ENCODE measurements around the gene PIMREG. TPM values are rescaled to one million over a fixed set of nuclear protein-coding genes. Genes with fewer than 3 reads are reported as not detected.

Gene PIMREG
- total RNA-seq, 1 donor from 2014 or later: 0.19 TPM

DNA sequence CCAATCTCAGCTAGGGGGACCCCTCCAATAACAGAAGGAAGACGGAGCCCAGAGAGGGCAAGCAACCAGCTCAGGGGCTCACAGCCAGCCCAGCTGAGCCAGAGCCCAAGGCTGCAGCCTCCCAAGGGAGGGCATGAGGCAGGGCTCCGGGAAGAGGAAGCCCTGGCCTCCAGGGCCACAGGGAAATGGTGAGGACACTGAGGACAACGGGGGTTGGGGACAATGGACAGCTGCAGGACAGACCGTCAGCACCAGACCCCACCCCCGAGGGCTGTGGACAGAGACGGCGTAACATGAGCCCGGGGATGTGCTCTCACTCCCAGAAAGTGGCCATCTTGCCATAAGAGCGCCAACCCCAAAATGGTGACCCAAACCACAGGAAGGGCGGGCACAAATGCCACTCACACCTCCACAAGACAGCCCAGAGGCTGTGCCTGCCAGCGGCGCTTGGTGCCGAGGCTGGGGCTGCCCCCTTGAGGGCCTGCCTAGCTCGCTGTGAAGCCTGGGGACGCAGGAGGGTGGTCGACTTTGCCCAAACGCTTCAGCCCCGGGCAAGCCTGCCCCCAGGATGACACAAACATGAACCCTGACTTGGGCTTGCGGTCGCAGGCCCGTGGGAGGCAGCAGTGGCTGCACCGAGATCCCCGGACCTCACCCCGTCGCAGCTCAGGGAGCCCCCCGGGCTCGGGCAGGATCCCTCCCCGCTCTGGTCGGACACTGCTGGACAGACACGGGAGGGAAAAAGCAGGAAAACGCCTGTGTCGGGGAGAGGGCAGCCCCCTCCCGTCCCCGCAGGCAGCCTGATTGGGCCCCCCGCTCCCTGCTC, 10.5 kb downstream of the PIMREG start:
- Histone ChIP-seq H3K36me3 (no peaks in the 10 kb centered on the region), H3K27me3 (ENCODE audit: low read depth) (peaks cover 39% of the 10 kb centered on the region), H3K4me1 (peaks cover 15% of the 10 kb centered on the region), H3K4me3 (peak overlapping the region; percentile 54), H3K9me3 (replicated peaks) (no peaks in the 10 kb centered on the region), H3K27ac (replicated peaks) (no peak overlapping the region)
- DNase-seq: no peak
- intact Hi-C loops (cut with micrococcal nuclease): no loop called here
- no peak for TF ChIP-seq CTCF (IDR thresholded peaks at IDR 0.05; ENCODE audit: borderline replicate concordance)

DNA sequence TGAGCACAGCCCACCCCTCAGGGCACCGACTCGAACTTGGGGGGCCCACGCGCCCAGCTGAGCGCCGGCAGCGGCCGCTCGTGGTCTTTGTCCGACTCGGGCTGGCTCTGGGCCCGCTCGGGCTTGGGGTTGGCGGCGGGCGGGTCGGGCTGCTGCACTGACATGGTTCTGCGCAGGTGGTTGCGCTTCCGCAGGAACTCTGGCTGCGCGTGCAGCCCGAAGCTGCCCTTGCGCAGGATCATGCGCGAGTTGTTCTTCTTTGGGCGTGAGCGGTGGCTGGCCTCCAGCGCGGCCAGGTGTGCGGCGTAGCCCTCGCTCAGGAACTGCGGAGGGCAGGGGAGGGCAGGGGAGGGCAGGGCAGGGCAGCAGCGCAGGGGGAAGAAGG, 11.1 kb downstream of the PIMREG start:
- Histone ChIP-seq H3K9me3 (replicated peaks) (no peaks in the 10 kb centered on the region), H3K27ac (replicated peaks) (no peak overlapping the region), H3K4me3 (peak overlapping the region; percentile 54), H3K36me3 (no peaks in the 10 kb centered on the region), H3K27me3 (ENCODE audit: low read depth) (peaks cover 43% of the 10 kb centered on the region), H3K4me1 (peaks cover 15% of the 10 kb centered on the region)
- DNase-seq: no peak
- intact Hi-C loops (cut with micrococcal nuclease): no loop called here
- TF ChIP-seq CTCF (IDR thresholded peaks at IDR 0.05; ENCODE audit: borderline replicate concordance): no peak

DNA sequence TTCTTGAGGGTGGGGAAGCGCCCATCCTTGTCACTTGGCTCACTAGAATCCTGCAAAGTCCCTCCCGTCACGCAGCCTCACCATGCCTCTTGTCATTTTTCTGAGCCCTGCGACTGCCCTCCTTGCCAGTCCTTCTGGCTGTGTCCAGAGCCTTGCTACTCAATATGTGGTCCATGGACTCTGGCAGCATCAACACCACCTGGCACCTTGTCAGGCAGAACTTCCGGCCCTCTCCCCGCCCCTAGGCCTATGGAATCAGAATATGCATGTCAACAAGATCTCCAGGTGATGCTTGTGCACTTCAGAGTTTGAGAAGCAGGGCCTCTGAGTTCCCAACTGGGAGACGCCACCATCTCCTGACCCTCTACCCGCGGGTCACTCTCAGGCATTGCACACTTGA, 12.1 kb downstream of the PIMREG start:
- TF ChIP-seq CTCF (IDR thresholded peaks at IDR 0.05; ENCODE audit: borderline replicate concordance): no peak
- Histone ChIP-seq H3K27me3 (ENCODE audit: low read depth) (peaks cover 43% of the 10 kb centered on the region), H3K4me3 (no peak overlapping the region), H3K36me3 (no peaks in the 10 kb centered on the region), H3K9me3 (replicated peaks) (no peaks in the 10 kb centered on the region), H3K4me1 (peaks cover 15% of the 10 kb centered on the region), H3K27ac (replicated peaks) (no peak overlapping the region)
- intact Hi-C loops (cut with micrococcal nuclease): no loop called here
- no peak for DNase-seq

DNA sequence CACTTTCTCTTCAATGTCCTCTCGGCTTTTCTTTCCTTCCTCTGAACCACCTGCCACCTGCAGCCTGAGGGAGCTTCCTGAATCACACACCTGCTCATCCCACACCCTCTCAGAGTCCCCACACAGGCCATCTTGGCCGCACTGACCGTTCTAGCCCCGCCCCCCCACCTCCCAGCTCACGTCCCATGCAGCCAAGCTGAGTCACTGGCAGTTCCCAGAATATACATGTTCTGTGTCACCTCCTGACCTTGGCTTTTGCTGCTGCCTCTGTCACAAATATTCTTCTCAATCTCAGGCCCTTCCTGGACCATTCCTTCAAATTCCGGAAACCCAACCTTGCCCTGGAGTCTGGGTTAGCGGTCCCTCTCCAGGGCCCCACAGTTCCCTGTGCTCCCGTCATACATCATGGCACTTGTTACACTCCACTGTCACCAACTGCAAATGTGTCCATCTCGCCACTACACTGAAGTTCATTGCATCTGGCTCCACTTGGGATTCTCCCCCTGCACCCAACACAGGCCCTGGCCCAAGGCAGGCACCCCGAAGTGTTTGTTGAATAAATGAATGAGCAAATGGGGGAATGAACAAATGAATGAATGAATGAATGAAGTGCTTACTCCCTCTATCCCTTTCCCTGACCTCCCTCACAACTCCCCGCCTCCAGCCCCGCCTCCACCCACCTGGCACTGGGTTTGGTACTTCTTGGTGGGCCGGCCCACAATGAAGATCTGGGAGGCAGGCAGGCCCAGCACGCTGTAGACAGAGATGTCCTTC, 12.8 kb downstream of the PIMREG start:
- no peaks in the 10 kb centered on the region for H3K9me3 ChIP-seq (replicated peaks)
- no peak overlapping the region for H3K27ac ChIP-seq (replicated peaks)
- no peak overlapping the region for H3K4me3 ChIP-seq
- DNase-seq: peak; percentile 29
- H3K36me3 ChIP-seq: no peaks in the 10 kb centered on the region
- peaks cover 15% of the 10 kb centered on the region for H3K4me1 ChIP-seq
- peaks cover 43% of the 10 kb centered on the region for H3K27me3 ChIP-seq (ENCODE audit: low read depth)
- intact Hi-C loops (cut with micrococcal nuclease): no loop called here
- TF ChIP-seq CTCF (IDR thresholded peaks at IDR 0.05; ENCODE audit: borderline replicate concordance): no peak

DNA sequence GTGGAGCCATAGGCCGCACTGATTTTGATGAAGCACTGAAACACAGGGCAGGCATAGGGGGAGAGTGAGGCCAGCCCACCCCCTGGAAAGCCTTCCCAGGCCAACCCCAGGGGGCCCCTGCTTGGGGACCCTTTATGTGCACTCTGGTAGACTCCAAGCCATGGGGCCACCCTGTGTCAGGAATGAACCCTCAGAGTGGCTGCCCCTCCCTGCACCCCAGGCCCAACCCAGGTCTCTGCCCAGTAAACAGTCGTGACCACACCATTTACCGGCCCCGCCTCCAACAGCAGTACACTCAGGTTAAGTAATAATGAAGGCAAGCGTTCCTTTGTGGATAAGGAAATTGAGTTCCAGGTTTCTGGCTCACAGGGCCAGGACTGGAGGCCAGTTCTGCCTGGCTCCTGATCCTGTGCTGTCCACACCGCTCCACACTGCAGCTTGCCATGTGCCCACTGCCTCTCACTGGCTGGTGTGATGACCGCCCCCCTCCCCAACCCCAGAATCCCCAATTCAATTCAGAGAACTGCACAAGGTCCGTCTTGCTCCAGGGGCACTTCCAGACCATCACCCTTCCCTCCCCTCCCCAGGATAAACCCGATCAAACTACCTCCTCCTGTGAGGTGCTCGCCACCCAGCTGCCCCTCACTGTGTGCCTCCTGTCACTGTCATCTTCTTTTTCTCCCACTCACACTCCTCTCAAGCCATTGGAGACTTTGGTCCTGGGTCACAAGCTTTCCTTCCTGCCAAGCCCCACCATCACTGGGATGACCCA, 13.6 kb downstream of the PIMREG start:
- no peaks in the 10 kb centered on the region for H3K9me3 ChIP-seq (replicated peaks)
- peaks cover 15% of the 10 kb centered on the region for H3K4me1 ChIP-seq
- H3K27me3 ChIP-seq (ENCODE audit: low read depth): peaks cover 43% of the 10 kb centered on the region
- no peak for DNase-seq
- no peak overlapping the region for H3K27ac ChIP-seq (replicated peaks)
- intact Hi-C loops (cut with micrococcal nuclease): no loop called here
- no peak for TF ChIP-seq CTCF (IDR thresholded peaks at IDR 0.05; ENCODE audit: borderline replicate concordance)
- no peak overlapping the region for H3K4me3 ChIP-seq
- no peaks in the 10 kb centered on the region for H3K36me3 ChIP-seq

Data from left ventricle myocardium inferior (tissue), 1 donor.